Left forelimb (tissue), 1 donor: ENCODE data around the gene PRKCE.

Experiments
- DNase-seq: peaks from one replicate; pipeline ENCODE4 v3.0.0-alpha.2; 2018; ENCODE audit warnings: low spot score

Gene PRKCE

DNA sequence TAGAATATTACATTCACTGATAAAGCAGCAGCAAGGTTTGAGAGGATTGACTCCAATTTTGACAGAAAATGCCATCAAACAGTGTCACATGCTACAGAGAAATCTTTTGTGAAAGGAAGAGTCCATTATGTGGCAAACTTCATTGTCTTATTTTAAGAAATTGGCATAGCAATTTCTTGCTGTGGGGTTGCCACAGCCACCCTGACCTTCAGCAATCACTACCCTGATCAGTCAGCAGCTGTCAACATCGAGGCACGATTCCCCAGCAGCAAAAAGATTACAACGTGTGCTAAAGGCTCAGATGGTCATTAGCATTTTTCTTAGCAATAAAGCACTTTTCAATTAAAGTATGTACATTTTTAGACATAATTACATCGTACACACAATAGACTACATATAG, 74.7 kb downstream of the PRKCE start:
- no peak for DNase-seq

GRCh38 chr2:45728458-45728942, 77.0 kb downstream of the PRKCE start:
- DNase-seq, result peak; percentile 9

DNA sequence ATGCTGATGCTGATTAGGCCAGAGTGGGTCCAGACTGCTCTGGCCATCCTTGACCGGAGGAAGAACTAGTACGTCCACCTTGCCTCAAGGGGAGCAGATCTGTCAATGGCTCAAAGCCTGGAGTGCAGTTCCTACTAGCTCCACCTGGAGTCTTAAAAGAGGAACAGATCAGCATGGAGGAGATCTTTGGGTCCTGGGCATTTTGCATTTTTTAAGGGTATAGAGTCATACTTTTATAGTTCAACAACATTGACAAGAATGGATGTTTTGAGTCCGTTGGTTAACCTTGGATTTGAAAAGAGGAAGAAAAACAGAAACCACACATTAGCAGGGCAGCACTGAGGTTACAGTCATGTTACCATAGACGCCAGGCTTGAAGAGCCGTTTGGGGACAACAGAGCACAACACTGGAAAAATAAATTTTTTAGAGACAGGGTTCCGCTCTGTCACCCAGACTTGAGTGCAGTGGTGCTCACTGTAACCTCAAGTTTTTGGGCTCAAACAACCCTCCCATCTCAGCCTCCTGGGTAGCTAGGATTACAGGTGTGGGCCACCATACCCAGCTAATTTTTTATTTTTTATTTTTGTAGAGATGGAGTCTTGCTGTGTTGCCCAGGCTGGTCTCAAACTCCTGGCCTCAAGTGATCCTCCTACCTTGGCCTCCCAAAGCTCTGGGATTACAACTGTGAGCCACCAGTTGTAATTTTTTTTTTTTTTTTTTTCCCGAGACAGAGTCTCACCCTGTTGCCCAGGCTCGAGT, 78.5 kb downstream of the PRKCE start:
- no peak for DNase-seq

- DNase-seq, result no peak
Measured at GRCh38 chr2:45731141-45731540, 79.7 kb downstream of the PRKCE start.

- no peak for DNase-seq
Measured at GRCh38 chr2:45732436-45732835, 81.0 kb downstream of the PRKCE start.

GRCh38 chr2:45732946-45733345, 81.5 kb downstream of the PRKCE start:
- DNase-seq, result no peak

DNA sequence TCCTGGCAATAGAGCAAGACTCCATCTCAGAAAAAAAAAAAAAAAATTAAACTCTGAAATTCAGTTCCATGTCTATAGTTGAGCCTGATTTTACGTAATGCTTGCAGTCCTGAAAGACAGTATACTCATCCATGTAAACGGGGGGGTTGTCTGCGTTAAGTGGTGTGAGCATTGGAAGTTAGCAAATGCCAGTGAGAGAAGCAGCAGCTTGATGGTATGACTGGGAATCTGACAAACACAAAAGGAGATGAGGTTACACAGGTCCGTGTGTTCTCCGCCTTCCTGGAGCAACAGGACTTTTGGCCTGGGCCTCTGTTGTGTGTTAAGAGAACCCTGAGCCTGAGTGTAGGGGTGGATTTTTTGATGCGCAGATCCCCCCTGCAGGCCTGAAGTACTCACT, 82.9 kb downstream of the PRKCE start:
- DNase-seq, result no peak

DNA sequence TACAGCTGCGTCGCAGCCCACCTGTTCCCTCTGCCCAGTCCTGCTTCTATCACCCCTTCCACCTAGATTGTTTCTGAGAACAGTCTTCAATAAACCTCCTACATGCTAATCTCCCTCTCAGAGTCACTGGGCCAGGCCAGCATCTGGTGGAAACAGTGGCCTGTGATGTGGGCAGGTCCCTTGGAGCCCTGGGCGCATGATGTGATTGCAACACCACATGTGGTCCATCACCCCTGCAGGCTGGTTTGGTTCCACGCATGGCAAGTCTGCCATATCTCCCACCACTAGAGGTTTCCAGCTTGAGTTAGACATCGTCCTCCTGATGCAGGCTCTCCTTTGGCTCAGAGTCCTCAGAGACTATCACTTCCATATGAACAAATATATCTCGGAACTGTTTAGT, 83.5 kb downstream of the PRKCE start:
- no peak for DNase-seq

- no peak for DNase-seq
Measured at GRCh38 chr2:45736757-45737704, 85.6 kb downstream of the PRKCE start.

- DNase-seq, result no peak
Measured at GRCh38 chr2:45739796-45740485, 88.5 kb downstream of the PRKCE start.

DNA sequence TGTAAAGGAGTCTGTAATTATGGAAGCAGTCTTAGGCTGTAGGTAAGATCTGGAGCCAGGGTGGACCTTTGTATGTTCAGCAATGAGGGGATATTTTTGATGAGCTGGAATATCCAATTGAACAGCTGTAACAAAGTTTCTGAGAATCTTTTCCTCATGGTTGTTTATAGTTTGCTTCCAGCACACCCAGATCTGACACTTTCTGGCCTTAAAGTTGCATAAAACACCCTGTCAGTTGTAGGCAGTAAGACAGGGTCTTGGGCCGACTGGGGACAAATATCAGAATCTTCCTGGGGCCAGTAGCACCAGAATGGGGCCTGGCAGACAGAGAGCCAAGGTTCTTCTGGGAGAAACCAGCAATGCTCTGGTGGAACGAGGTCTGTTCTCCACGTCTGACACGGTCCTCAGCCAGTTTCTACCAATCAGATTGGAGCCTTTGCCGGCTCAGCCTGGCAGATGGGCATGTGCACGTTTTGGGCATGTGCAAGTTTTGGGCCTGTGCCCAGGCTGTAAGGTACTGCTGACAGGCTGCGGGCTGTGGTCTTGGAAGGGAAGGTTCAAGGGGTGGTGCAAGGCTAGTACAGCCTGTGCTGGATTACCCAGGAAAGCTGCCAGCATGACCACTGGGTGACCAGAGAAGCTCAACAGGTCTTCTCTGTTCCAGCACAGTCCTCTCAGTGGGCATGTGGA, 89.8 kb downstream of the PRKCE start:
- no peak for DNase-seq

DNA sequence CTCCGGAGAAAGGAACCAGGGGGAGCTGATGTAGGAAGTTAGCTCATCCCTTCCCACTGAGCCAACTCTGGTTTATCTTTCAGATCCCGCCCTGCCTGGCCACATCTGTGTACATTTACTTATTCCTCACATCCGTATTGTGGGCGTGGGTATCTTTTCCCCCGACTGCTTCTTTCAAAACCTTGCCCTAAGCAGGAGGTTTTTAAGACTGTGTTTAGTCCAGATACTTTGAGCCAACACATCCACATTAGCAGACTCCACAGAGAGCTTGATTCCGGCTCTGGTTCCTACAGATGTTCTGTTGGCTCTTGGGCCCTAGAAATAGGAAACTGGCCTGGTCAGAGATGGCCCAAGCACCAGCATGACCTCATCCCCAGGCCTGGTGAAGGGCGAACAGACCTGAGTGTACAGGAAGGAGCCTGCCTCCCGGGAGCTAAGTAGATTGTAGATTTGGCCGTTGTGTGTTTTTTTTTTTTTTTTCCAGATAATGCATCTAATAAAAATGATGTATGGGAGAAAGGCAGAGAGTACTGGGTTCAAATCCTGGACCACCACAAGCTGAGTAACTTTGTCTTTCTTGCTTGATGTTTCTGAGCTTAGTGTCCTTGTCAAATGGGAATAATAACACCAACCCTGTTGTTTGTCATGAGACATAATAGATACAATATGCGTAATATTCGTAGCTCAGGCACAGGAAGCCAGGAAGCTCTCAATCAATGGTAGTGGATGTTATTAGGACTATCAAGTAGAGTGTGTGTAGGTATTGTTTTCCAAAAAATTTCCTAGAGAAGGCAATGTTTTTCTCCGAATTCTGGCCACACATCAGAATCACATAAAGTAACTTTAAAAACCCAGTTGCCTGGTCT, 92.3 kb downstream of the PRKCE start:
- peak; percentile 73 for DNase-seq

GRCh38 chr2:45745231-45745630, 93.8 kb downstream of the PRKCE start:
- no peak for DNase-seq

DNA sequence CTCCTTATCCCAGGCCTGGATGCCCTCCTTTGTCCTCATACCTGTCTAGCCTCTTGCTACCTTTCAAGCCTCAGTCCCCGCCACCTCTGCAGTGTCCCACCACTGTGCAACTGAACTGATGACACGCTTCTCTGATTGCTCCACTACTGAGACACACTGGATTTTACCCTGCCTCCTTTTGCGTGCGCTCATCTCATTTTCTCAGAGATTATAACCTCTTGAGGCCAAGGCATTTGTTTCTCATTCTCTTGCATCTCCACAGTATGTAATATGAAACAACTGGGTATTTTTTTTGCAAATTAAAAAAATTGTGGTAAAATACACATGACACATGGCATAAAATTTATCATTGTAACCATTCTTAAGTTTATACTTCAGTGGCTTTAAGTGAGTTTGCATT, 95.4 kb downstream of the PRKCE start:
- no peak for DNase-seq

GRCh38 chr2:45747363-45747762, 95.9 kb downstream of the PRKCE start:
- DNase-seq, result no peak

DNA sequence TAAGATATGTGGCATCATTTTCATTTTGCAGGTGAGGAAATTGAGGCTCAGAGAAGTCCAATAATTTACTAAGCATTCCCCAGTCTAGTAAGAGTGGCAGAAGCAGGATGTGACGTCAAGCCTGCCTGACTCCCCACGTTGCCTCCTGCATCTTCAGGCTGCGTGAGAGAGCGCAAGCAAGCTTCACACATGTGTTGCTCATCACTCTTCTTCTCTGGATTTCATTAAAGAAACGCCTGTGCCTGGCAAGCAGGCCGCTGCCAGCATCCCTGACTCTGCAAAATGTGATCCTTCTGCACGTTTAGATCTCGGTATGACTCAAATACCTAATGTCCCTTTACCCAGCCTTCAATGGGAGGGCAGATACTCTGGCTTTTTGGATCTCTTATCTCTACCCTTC, 96.8 kb downstream of the PRKCE start:
- DNase-seq, result no peak

GRCh38 chr2:45750001-45750400, 98.5 kb downstream of the PRKCE start:
- DNase-seq, result no peak

GRCh38 chr2:45750484-45750883, 99.0 kb downstream of the PRKCE start:
- DNase-seq, result no peak

- DNase-seq, result no peak
Measured at GRCh38 chr2:45753381-45753780, 101.9 kb downstream of the PRKCE start.

GRCh38 chr2:45754131-45755010, 102.9 kb downstream of the PRKCE start:
- no peak for DNase-seq
